HG02943 (cell line): Measurements from ENCODE around the gene WDFY3.
"Not testable (repeated sequence)": the region's sequence is repeated elsewhere in the genome, so short reads cannot be mapped to it uniquely, and the experiment has no call there.

Source experiments
- ATAC-seq: cut with Tn5 transposase; IDR thresholded peaks from one replicate; pipeline ENCODE4 v1.9.1; 2021; ENCODE audit warnings: mild to moderate bottlenecking, low read depth, moderate library complexity; ENCODE audit not compliant: unreplicated experiment

Gene WDFY3

GRCh38 chr4:84870398-84871163 is 95.9 kb downstream of the WDFY3 start:
- ATAC-seq = no peak

- no peak for ATAC-seq
These were observed 100.2 kb downstream of the WDFY3 start for GRCh38 chr4:84866295-84866694.

GRCh38 chr4:84865600-84865999 is 100.9 kb downstream of the WDFY3 start:
- ATAC-seq = no peak

GRCh38 chr4:84862064-84862463 is 104.4 kb downstream of the WDFY3 start:
- ATAC-seq = no peak

GRCh38 chr4:84857296-84857695 is 109.2 kb downstream of the WDFY3 start:
- no peak for ATAC-seq

- no peak for ATAC-seq
These were observed 109.9 kb downstream of the WDFY3 start for GRCh38 chr4:84856468-84857049.

- ATAC-seq = no peak
These were observed 110.7 kb downstream of the WDFY3 start for GRCh38 chr4:84855774-84856173.

GRCh38 chr4:84852081-84852480 is 114.4 kb downstream of the WDFY3 start:
- ATAC-seq = no peak

GRCh38 chr4:84849051-84849640 is 117.3 kb downstream of the WDFY3 start:
- no peak for ATAC-seq

- ATAC-seq = no peak
These were observed 118.1 kb downstream of the WDFY3 start for GRCh38 chr4:84848432-84848831.

- no peak for ATAC-seq
These were observed 118.5 kb downstream of the WDFY3 start for GRCh38 chr4:84847978-84848377.

GRCh38 chr4:84846985-84847384 is 119.5 kb downstream of the WDFY3 start:
- ATAC-seq = no peak

GRCh38 chr4:84841435-84841834 is 125.1 kb downstream of the WDFY3 start:
- no peak for ATAC-seq

- ATAC-seq = no peak
These were observed 128.7 kb downstream of the WDFY3 start for GRCh38 chr4:84837751-84838150.

- ATAC-seq = not testable (repeated sequence)
These were observed 136.9 kb downstream of the WDFY3 start for GRCh38 chr4:84829633-84830032.

GRCh38 chr4:84826681-84827080 is 139.8 kb downstream of the WDFY3 start:
- no peak for ATAC-seq

GRCh38 chr4:84825701-84826341 is 140.7 kb downstream of the WDFY3 start:
- ATAC-seq = no peak

- no peak for ATAC-seq
These were observed 145.4 kb downstream of the WDFY3 start for GRCh38 chr4:84821064-84821463.

GRCh38 chr4:84814094-84814750 is 152.3 kb downstream of the WDFY3 start:
- no peak for ATAC-seq

GRCh38 chr4:84809946-84810345 is 156.5 kb downstream of the WDFY3 start:
- no peak for ATAC-seq

- ATAC-seq = no peak
These were observed 158.2 kb downstream of the WDFY3 start for GRCh38 chr4:84808332-84808731.
